Measurements from ENCODE around the gene LTN1.
"Not testable (repeated sequence)": the region's sequence is repeated elsewhere in the genome, so short reads cannot be mapped to it uniquely, and the experiment has no call there.

The LTN1 gene

DNA sequence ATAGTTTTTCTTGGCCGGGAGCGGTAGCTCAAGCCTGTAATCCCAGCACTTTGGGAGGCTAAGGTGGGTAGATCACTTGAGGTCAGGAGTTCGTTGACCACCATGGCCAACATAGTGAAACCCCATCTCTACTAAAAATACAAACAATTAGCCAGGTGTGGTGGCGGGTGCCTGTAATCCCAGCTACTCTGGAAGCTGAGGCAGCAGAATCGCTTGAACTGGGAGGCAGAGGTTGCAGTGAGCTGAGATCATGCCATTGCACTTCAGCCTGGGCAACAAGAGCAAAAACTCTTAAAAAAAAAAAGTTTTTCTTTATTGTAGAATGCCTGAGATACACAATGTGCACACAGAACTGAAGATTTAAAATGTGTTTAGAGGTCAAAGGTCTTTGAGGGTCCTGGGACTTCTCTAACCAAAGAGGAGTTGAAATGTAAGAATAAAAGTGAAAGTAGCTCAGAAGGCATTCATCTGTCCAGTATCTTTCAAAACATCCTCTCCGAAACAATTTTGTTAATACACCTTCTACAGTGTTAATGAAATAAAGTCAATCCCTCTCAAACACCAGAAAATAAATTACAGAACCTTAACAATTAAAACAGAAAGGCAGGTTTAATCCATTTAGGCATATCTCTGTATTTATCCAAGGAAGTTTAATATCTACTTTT, 60.8 kb downstream of the LTN1 start:
- DNase-seq (ENCODE audit: low read depth in 2 of 2) = not testable (repeated sequence)

DNA sequence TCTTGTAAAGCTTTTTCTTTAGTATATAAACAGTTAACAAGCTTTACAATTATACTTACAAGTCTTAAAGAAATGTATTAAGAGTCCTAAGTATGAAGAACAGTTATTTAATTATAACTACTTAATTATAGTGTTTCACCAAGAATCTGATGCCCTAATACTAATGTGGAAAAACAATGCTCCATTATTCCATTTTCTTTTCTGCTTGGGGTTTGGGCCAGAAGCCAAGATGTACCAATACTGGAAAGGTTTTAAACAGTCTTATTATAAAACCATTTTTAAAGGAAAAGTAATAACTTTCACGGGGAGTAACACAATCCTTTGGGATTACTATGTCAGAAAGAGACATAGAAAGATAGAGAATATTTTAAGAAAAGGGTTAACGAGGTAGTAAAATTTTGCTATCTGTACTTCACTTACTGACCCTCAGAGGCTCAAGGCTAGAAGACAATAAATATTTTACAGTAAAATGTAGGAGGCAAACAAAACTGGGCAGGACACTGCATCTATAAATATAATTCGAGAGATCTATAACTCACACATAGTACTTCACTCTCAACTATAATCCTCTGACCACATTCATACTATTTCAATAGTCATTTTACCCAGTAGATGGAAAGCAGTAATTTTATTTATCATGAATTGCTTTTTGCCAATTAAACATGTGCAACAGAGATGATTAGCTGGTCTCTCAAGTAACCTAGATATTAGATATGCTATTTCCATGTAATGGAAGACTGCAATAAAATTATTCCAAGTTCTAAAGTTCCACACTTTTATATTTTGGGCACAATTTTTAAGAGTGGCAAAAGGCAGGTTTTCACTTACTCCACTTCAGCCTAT, 63.9 kb downstream of the LTN1 start:
- no peak for DNase-seq (ENCODE audit: low read depth in 2 of 2)

DNA sequence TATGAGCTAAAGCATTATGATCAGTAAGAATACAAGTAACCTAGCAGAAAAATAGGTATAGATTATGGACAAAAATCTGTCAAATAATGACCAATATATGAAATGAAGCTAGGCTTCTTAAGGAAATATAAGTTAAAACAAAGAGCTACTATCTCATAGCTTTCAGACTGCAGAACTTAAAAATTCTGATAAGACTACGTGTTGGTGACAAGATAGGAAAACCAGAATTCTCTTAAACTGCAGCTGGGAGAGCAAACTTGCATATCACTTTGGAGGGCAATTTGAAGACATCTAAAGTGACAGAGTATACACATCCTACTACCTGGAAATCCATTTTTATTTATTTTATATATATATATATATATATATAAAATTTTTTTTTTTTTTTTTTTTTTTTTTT, 65.5 kb downstream of the LTN1 start:
- DNase-seq (ENCODE audit: low read depth in 2 of 2) = no peak

DNA sequence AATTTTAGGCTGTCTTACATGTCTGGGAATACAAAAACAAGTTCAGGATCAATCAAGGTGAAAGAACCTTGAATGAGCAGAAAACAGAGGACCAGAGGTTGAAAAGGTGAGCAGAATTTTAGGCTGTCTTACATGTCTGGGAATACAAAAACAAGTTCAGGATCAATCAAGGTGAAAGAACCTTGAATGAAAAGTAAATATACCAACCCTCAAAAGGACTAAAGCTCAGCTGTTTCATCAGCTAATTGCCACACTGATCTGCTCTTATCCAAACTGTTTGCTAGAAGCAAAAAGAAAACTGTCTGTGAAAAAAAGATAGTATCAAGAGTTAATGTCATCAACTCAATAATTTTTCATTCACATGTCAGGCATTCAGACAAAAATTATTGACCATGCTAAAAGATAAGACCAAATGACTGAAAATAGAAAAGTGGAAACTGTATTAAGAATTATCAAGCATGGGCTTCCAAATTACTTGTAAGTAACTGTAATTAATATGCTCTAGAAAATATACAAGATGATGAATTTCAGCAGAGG, 69.2 kb downstream of the LTN1 start:
- no peak for DNase-seq (ENCODE audit: low read depth in 2 of 2)

DNA sequence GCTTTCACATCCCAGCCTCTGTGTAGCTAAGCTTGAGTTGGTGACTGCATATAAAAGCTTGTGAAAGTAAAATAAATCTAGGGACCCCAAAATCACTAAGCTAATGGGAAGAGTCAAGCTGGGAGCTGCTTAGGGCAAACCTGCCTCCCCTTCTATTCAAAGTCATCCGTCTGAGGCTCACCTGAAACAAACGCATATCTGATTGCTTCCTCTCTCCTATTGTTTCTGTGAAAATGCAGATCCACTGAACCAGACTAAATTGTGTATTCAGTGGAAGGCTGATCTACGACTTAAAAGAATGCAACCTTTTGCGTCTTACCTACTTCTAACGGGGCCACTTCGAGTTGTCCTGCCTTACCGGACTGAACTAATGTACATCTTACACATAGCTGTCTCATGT, 70.3 kb downstream of the LTN1 start:
- DNase-seq (ENCODE audit: low read depth in 2 of 2) = no peak

DNA sequence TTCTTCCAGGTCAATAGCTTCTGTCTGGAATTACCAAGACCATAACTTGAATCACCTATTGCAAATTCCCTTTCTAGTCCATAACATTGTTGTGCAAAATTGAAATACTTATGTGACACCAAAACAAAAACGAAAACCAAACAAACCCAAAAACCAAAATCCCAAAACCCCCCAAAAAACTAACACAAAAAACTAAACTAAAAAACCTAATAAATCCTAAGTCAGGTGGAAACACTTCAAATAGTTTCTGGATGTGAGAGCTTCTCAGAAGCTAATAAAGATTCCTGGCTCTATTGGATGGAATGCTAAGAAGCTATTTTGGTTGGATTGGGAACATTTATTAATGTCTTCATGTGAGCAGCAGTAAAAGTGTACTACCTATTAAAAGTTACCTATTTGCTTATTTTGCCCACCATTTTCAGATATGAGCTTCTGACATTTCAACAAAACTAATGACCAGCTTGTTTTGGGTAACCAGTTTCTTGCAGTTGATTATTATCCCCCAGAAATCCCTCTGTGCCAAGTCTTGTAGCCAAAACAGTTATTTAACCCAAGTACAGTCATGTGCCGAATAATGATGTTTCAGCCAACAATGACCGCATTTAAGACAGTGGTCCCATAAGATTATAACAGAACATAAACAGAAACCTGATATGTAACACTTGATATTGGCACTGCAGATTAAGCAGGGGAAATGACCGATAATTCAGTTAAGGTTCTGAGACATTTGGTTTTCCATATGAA, 76.4 kb downstream of the LTN1 start:
- no peak for DNase-seq (ENCODE audit: low read depth in 2 of 2)

DNA sequence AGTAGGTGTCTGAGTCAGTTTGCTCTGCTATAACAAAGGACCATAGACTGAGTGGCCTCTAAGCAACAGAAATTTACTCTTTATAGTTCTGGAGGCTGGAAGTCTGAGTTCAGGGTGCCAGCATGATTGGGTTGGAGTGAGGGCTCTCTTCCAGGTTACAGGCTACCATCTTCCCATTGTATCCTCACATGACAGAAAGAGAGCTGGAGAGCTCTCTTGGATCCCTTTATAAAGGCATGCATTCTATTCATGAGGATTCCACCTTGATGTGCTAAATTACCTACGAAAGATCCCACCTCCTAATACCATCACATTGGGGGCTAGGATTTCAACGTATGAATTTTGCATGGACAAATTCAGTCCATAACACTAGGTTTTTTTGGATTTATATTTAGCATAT, 79.6 kb downstream of the LTN1 start:
- DNase-seq (ENCODE audit: low read depth in 2 of 2) = no peak

DNA sequence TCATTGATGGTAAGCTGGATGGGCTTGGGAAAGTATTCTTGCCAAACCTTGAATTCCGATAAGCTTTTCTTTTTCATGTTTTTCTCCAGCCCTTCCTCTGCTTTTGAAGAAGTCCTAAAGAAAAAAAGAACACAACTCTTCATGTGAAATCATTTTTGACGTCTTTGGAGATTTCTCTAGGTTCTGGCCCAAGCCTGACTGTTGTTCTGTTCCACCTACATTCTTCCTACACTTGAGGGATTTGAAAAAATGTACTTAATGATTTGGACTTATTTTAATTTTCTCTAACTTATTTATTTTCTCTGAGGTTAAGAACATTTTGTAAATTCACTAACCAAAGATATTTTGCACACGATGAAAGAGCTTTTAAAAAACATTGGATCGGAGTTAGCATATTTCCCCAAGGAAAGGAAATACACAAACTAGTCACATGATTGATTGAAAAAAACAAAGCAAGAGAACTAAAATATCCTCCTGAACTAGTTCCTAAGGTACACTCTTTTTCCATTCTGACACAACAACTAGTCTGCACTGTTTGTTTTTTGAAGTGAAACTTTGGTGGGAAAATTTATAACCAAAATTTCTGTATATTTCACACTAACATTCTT, 82.3 kb downstream of the LTN1 start:
- no peak for DNase-seq (ENCODE audit: low read depth in 2 of 2)

DNA sequence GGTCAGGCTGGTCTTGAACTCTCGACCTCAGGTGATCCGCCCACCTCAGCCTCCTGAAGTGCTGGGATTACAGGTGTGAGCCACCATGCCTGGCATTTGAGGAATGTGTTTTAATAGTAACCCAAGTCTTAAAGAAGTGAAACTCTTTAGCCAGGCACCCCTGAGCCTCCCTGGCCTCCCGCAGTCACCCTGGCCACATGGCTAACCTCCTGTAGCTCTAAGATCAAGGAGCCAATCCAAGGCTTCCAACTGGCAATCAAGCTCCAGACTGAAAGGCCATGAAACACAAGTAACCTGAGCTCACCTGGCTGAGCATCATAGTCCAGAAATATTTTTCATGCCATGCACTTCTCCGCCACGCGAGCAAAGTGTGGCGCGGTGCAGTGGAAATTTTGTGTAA, 84.3 kb downstream of the LTN1 start:
- DNase-seq (ENCODE audit: low read depth in 2 of 2) = no peak

DNA sequence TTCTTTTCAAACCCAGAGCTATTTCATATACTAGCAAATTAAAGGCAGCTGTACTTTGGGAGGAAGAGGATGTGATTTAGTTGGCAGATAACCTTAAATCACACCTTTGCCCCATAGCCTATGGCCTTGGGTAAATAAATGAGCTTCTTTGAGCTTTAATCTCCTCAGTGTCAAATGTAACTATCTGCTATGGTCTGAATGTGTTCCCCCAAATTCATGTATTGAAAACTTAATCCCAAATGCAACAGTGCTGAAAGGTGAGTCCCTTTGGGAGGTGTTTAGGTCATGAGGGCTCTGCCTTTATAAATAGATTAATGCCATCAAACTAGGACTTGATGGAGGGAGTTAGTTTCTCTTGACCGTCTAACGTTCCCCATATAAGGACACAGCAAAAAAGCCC, 85.8 kb downstream of the LTN1 start:
- no peak for DNase-seq (ENCODE audit: low read depth in 2 of 2)

DNA sequence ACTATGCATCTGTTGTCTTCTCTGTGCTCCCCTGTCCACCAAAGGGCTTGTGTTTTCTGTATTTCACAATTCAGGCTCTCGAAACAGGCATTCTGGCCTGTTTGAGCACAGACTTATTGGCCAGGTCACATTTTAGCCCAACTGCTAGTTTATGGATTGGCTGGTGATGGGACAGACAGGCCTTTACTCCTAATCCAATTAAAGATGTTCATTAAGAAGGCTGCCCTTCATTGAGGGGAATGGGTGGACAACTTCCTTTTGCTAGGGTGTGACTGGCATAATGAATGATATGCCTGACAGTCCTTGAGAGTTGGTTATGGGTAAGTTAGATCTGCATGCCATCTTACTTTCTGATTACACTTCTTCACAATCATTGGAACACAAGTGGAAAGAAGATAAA, 86.4 kb downstream of the LTN1 start:
- DNase-seq (ENCODE audit: low read depth in 2 of 2) = no peak

DNA sequence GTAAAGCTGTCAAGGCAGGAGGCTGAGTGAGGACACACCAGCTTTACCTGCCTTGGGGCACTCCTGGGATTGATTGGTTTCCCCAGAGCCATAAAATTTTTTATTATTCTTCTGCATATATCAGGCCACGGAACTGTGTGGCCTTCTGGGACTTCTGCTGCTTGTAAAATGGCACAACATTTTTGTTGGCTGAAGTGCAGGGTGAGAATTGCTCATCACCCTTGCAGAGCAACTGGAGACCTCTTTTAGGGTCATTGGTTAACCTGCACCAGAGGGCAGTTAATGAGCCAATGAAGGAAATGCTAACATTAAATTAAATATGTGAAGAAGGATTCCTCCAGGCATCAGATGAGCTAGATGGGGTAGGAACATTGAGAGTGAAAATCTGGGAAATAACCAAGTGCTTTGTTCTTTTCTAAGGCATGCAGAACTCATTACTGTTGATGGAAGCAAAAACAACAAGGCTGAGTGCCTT, 87.7 kb downstream of the LTN1 start:
- no peak for DNase-seq (ENCODE audit: low read depth in 2 of 2)

DNA sequence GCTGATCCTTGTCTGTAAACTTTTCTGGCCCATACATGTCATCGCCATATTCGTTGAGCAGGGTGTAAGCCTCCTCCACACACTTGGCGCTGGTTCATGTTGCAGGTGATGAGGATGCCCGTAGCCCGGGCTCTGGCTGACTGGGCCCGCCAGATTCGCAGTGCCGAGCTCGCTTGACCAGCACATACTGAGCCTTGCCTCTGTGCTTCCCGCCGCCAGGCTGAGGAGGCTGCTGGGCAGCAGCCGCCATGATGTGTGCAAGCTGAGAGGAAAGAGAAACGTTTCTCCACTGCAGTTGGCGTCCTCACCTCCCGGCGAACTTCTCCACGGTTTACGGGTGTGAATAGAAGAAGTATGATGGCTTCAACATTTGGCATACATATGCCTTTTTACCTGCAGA, 89.2 kb downstream of the LTN1 start:
- DNase-seq (ENCODE audit: low read depth in 2 of 2) = no peak

DNA sequence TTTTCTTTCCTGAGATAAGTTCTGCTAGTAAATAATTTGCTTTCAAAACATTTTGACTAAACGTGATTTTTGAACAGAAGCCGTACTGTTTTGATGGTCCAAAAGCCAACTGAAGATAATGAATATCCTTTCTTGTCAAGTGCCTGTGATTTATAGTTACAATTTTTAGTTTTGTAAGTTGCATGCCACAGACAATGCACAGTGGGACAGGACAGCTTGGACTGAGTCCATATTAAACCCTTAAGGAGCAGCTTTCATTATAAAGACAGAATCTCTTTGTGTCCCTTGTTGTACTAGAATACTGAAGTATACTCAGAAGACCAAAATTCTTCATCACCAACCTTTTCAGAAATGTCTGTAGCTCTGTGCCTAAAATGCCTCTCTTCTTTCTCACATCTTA, 92.2 kb downstream of the LTN1 start:
- DNase-seq (ENCODE audit: low read depth in 2 of 2) = no peak

DNA sequence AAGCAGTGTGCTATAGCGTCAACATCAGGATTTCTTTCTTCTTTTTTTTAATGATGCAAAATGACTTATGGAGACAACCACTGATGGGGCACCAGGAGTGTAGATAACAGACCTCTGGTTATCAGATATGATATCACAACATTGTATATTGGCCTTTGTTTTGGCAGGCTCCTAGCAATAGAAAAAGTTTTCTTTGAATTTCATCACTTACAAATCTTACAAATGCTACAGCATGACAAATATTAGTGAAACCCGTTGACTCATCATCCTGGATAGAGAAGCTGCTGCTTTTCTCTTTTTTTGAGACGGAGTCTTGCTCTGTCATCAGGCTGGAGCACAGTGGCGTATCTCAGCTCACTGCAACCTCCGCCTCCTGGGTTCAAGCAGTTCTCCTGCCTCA, 92.9 kb downstream of the LTN1 start:
- DNase-seq (ENCODE audit: low read depth in 2 of 2) = no peak

DNA sequence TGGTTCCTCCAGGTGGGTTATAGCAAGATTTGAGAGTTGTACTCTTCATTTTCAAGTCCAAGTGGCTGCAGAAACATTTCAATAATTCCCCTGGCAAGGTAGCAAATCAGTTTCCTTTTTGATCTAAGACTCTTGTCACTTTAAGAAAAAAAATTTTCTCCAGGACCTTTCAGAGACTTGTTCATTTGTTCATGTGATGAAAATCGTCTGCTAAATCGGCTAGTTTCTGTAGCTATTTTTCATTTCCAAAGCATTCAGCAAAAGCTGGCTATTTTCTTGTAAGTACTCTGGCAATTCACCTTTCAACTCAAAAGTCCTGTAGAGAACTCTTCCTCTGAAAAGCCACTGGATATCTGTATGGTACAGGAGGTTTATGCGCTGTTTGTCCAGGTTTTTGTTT, 93.5 kb downstream of the LTN1 start:
- no peak for DNase-seq (ENCODE audit: low read depth in 2 of 2)

DNA sequence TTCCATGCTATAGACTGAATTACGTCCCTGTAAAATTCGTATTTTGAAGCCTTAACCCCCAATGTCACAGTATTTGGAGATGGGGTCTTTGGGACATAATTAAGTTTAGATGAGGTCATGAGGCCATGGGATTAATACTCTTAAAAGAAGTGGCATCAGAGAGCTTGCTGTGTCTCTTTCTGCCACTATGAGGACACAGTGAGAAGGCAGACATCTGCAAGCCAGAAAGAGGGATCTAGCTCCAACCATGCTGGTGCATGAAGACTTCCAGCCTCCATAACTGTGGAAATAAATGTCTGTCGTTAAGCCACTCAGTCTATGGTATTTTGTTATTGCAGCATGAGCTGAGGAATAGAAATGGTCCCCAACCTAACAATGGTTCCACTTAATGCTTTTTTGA, 99.0 kb downstream of the LTN1 start:
- no peak for DNase-seq (ENCODE audit: low read depth in 2 of 2)

DNA sequence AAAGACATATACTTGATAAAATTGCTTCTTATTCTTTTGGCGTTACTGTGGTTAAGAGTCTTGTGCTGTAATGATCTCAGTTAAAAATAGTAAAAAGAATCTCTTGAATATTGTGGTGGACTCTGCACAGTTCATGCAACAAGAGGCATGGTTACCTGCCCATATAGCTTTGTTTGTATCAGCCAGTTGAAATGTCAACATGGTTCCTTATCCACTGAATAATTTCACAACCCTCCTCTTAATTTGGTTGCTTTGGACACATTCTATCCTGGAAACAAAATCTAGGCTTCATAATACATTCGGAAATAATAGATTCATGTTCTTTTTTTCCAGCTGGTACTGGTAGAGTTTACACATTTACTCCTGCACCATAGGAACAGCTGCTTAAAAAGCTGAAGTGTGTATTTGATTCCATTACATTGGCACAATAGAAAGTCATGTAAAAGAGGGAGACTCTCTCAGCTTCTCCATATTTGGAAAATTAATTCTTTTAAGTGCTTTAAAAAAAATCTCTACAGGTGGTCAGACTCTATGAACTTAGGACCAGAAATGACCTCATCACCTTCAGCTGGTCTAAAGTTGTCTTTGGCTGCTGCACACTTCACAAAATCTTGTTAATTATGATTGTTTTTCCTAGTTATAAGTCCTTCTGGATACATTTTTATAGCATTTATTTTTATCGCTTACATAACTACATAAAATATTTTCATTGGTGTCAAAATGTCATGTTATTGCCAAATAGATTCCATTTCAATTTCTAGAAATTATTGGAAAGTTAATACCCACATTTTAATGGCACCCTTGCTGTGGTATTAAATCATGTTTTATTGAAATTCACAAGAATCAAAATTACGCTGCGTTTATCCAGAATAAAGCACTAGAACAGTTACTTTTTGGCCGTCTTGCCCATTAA, 100.2 kb downstream of the LTN1 start:
- DNase-seq (ENCODE audit: low read depth in 2 of 2) = no peak

DNA sequence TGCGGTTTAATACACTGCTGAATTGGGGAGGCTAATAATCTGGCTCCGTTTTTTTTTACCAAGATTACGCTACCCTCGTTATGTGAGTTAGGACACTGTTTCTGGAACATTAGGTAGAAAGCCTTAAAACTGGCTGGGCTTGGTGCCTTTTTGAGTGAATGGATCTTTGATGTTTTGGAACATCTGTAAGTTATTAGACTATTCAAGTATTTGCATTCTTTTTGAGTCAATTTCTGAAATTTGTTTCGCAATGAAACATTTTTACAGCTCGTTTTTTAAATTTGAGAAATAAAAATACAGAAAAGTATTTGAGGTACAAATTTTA, 106.9 kb downstream of the LTN1 start:
- no peak for DNase-seq (ENCODE audit: low read depth in 2 of 2)

DNA sequence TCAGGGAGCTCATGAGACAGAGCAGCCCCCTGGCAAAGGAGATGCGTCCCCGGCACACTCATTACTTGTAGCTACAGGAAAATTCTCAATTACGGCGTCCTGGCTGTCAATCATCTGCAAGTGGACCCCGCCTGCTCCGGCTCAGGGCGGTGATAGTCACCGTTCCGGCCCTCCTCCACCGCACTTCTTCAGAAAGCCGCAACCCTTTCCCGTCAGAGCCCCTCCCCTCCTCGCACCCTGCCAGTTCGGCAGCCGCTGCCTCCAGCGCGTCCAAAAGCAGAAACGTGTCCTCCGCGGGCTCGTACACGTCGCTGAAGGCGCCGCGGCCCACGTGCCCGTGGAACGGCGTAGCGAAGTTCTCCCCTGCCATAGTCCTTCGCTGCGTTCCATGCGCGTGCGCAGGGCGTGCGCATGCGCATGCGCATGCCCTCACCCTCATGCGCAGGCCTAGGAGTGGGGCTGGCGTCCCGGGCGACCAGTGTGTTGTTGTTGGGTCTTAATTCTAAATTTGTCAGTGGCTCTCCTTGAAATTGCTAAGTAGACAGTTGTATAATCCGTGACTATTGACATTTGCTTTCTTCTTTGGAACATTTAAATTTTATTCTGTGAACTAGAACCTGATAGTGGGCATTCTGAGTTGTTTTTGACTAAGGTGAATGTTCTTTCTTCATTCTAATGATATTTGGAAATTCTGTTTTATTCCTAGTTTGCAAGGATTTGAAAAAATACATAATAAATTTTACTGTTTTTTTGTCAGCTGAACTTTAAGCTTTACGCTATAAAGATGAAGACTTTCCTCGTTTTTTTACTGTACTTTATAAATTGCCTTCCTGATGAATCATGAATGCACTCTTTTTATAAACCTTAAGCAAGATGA, 107.5 kb downstream of the LTN1 start:
- peak; percentile 78 to 80 for DNase-seq (ENCODE audit: low read depth in 2 of 2)

All from stimulated activated CD8-positive, alpha-beta memory T cell treated with anti-CD3 and anti-CD28 coated beads, Interleukin-7, amount 100 ng/mL, for 1 hour (primary cell).